CD4-positive, alpha-beta T cell treated with Interferon gamma for 1 hour (primary cell): Measurements from ENCODE around the gene EXOC2.

Experiments used
- DNase-seq: peaks from one replicate; pipeline ENCODE4 v3.0.0-alpha.2; 2020

Gene EXOC2

DNA sequence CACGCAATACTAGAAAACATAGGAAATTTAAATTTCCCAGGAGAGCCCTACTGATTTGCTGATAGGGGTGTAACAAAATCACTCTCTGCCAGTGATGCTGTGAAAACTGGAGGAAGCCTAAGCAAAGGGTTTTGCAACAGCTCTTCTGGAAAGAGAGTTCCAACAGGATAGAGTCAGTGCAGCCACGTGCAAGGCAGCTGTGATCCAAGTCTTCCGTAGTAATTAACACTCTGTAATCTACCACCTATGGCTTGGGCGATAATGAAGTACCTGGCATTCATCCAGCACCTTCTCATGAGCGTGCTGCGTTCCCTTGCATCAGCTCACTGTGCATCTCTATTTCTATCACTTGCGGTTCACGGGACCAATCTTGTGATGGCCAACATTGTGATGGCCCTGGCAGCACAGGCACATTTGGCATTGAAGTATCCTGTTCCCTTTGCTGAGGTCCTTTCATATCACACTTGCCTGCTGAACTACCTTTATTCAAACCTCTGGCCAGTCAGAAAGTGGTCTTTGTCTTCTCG is 253.2 kb downstream of the EXOC2 start:
- no peak for DNase-seq

DNA sequence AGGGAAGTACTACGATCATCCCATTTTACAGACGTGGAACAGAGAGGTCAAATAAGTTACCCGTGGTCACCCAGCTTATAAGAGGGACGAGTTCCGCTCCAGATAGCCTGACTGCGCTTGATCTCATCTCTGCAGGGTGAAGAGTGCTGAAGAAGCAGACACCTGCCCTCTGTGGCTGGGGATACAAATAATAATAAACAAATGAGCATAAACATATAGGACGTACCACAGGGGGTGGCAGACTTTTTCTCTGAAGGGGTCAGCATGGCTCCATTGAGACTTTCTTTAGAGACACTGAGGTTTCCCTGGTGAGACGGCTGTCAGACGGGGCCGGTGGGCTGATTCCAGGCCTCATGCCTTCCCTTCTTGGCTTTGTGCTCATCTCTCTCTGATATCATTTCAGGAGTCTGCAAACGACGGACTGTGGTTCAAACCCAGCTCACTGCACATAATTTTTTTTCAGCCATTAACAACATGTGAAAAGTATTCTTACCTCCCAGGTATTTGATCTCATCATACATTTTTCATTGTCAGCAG is 254.2 kb downstream of the EXOC2 start:
- no peak for DNase-seq

DNA sequence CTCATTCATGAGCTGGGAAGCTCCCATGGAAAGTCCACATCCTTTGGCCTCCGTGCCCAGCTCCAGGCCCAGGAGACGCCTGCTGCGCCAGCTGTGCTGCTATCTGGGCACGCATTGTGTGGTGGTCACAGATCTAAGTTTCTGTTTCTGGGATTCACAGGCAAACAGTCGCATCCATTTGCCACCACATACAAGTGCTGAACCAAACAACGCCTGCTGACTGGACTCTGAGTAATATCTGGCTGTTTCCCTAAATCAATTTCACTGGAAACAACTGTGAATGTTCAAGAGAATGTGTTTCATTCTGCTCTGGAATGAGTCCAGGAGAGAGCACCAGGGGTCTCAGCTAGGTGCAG is 255.9 kb downstream of the EXOC2 start:
- DNase-seq: no peak

DNA sequence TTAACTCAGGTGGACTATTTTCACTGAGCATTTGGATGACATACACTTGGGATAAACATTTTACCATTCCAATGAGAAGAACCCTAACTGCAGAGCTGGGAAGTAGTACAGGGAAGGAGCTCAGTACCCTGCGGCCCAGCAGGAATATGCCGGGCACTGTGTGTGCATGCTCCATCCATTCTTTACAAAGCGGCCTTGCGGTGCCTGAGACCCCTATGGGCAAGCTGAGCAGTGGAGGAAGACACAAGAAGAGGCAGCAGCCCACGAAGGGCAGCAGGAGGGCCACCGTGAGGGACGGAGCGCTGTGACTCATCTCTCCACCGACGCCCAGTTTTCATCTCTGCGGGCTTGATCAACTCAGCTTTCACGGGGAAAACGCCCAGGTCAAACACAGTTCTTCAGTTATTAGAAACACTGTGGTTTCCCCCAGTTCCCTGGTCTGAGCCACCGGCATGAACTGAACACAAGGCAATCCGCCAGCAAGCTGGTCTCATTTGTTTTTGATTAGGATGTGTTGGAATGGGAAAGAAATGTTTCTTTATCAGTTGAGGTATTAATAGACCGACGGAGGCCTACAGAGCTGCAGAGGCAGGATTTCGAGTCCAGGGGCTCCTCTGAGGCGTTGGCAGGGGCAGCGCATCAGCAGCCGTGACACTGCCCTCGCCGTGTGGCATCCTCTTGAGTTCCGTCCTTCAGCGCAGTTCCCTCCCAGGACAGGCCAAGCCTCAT is 256.5 kb downstream of the EXOC2 start:
- DNase-seq: no peak

DNA sequence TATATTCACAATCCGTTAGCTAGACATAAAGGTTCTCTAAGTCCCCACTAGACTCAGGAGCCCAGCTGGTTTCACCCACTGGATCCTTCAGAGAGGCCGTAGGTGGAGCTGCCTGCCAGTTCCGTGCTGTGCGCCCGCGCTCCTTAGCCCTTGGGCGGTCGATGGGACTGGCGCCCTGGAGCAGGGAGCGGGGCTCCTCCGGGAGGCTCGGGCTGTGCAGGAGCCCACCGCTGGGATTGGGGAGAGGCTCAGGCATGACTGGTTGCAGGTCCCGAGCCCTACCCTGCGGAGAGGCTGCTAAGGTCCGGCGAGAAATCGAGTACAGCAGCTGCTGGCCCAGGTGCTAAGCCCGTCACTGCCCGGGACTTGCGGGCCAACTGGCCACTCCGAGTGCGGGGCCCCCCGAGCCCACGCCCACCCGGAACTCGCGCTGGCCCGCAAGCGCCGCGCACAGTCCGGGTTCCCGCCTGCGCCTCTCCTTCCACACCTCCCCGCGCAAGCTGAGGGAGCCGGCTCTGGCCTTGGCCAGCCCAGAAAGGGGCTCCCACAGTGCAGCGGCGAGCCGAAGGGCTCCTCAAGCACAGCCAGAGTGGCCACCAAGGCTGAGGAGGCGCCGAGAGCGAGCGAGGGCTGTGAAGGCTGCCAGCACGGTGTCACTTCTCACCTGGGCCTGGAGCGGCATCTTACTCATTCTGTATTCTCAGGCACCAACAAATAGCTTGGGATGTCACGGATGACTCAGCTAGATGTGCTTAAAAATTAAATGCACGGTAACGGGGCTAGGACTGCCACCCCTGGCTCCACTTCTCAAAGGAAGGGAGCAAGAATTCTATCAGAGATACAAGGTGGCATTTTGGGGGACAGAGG is 257.3 kb downstream of the EXOC2 start:
- no peak for DNase-seq
